ENCODE measurements around the gene TBC1D5.
"Not testable (repeated sequence)": the region's sequence is repeated elsewhere in the genome, so short reads cannot be mapped to it uniquely, and the experiment has no call there.

TBC1D5 gene

GRCh38 chr3:17645074-17645698, 97.2 kb downstream of the TBC1D5 start:
- DNase-seq (ENCODE audit: low spot score): peak; percentile 69

GRCh38 chr3:17643691-17644090, 98.7 kb downstream of the TBC1D5 start:
- DNase-seq (ENCODE audit: low spot score): no peak

- DNase-seq (ENCODE audit: low spot score): no peak
Measured at GRCh38 chr3:17642474-17642873, 100.0 kb downstream of the TBC1D5 start.

- peak; percentile 30 for DNase-seq (ENCODE audit: low spot score)
Measured at GRCh38 chr3:17640466-17640865, 102.0 kb downstream of the TBC1D5 start.

GRCh38 chr3:17639765-17640164, 102.7 kb downstream of the TBC1D5 start:
- DNase-seq (ENCODE audit: low spot score): peak; percentile 55

GRCh38 chr3:17639257-17639656, 103.2 kb downstream of the TBC1D5 start:
- DNase-seq (ENCODE audit: low spot score): peak; percentile 39

GRCh38 chr3:17638356-17638755, 104.1 kb downstream of the TBC1D5 start:
- DNase-seq (ENCODE audit: low spot score): no peak

GRCh38 chr3:17635675-17636074, 106.8 kb downstream of the TBC1D5 start:
- not testable (repeated sequence) for DNase-seq (ENCODE audit: low spot score)

GRCh38 chr3:17634964-17635363, 107.5 kb downstream of the TBC1D5 start:
- DNase-seq (ENCODE audit: low spot score): no peak

GRCh38 chr3:17634201-17634600, 108.2 kb downstream of the TBC1D5 start:
- no peak for DNase-seq (ENCODE audit: low spot score)

GRCh38 chr3:17632401-17633100, 109.9 kb downstream of the TBC1D5 start:
- DNase-seq (ENCODE audit: low spot score): peak; percentile 16

GRCh38 chr3:17631609-17632008, 110.8 kb downstream of the TBC1D5 start:
- no peak for DNase-seq (ENCODE audit: low spot score)

GRCh38 chr3:17629400-17629799, 113.0 kb downstream of the TBC1D5 start:
- DNase-seq (ENCODE audit: low spot score): no peak

- DNase-seq (ENCODE audit: low spot score): no peak
Measured at GRCh38 chr3:17626395-17626794, 116.0 kb downstream of the TBC1D5 start.

GRCh38 chr3:17625133-17625532, 117.3 kb downstream of the TBC1D5 start:
- no peak for DNase-seq (ENCODE audit: low spot score)

GRCh38 chr3:17623464-17623863, 119.0 kb downstream of the TBC1D5 start:
- no peak for DNase-seq (ENCODE audit: low spot score)

- DNase-seq (ENCODE audit: low spot score): no peak
Measured at GRCh38 chr3:17619968-17620367, 122.5 kb downstream of the TBC1D5 start.

GRCh38 chr3:17613017-17613416, 129.4 kb downstream of the TBC1D5 start:
- not testable (repeated sequence) for DNase-seq (ENCODE audit: low spot score)

GRCh38 chr3:17607905-17608304, 134.5 kb downstream of the TBC1D5 start:
- DNase-seq (ENCODE audit: low spot score): no peak

GRCh38 chr3:17605934-17606333, 136.5 kb downstream of the TBC1D5 start:
- no peak for DNase-seq (ENCODE audit: low spot score)

- DNase-seq (ENCODE audit: low spot score): peak; percentile 70
Measured at GRCh38 chr3:17605032-17605431, 137.4 kb downstream of the TBC1D5 start.

- peak; percentile 19 for DNase-seq (ENCODE audit: low spot score)
Measured at GRCh38 chr3:17602126-17602525, 140.3 kb downstream of the TBC1D5 start.

GRCh38 chr3:17592956-17593355, 149.5 kb downstream of the TBC1D5 start:
- no peak for DNase-seq (ENCODE audit: low spot score)

GRCh38 chr3:17590465-17590864, 152.0 kb downstream of the TBC1D5 start:
- no peak for DNase-seq (ENCODE audit: low spot score)
